Erythroblast (primary cell): ENCODE results near the gene CDCA7L.
"Not testable (repeated sequence)": the region's sequence is repeated elsewhere in the genome, so short reads cannot be mapped to it uniquely, and the experiment has no call there.

Experiments
- DNase-seq, 2 experiments: peaks; one replicate each; lab custom pipeline; 2025; lab: John Stamatoyannopoulos, UW
- GATA1 ChIP-seq: IDR thresholded peaks from 2 replicates; pipeline ENCODE4 v1.6.1; 2011; ENCODE audit warnings: low read depth, mild to moderate bottlenecking, control low read depth, low read length, moderate library complexity
- POLR2A ChIP-seq: IDR thresholded peaks from 2 replicates; pipeline ENCODE4 v1.6.1; 2011; ENCODE audit warnings: mild to moderate bottlenecking, low read length

The CDCA7L gene

GRCh38 chr7:21867816-21868575 lies 77.7 kb downstream of the CDCA7L start:
- no peak for TF ChIP-seq POLR2A
- TF ChIP-seq GATA1, result no peak
- DNase-seq, result no peak

- DNase-seq, result no peak
- no peak for TF ChIP-seq POLR2A
- TF ChIP-seq GATA1, result no peak
Measured at GRCh38 chr7:21867226-21867625, 78.5 kb downstream of the CDCA7L start.

GRCh38 chr7:21866731-21867130 lies 79.0 kb downstream of the CDCA7L start:
- TF ChIP-seq POLR2A (no peak), GATA1 (no peak)
- DNase-seq, result no peak

GRCh38 chr7:21865631-21866204 lies 80.0 kb downstream of the CDCA7L start:
- DNase-seq, result not testable (repeated sequence)

- TF ChIP-seq GATA1 (no peak), POLR2A (no peak)
- no peak for DNase-seq
Measured at GRCh38 chr7:21851559-21851967, 94.1 kb downstream of the CDCA7L start.
